ENCODE data around the gene ITGB6.

DNA sequence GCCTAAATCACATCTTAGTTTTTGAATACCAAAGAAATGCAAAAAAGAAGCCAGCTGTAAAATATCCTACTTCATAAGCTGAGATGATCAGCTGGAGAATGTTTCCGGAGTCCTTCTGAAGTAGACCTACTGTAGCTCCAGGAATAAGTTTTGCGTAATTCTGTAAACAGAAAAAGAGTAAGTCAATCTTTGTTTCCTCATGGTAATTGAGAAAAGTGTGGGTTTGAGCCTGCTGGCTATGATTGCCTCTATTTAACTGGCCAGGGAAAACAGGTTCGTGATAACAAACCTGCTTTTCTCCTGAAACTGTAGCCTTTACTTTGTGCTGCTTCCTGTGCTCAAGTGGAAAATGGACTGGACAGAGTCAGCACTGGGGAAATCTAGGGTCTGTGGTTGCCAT lies 58.2 kb downstream of the ITGB6 start:
- TF ChIP-seq RCOR1 (IDR thresholded peaks at IDR 0.05; ENCODE audit: insufficient replicate concordance, low read length) (no peak), POLR2A (IDR thresholded peaks at IDR 0.05; ENCODE audit: low read depth, low read length) (no peak), CHD1 (IDR thresholded peaks at IDR 0.05; ENCODE audit: low read depth, low read length) (no peak)
- TF ChIP-seq, protein P1, sequence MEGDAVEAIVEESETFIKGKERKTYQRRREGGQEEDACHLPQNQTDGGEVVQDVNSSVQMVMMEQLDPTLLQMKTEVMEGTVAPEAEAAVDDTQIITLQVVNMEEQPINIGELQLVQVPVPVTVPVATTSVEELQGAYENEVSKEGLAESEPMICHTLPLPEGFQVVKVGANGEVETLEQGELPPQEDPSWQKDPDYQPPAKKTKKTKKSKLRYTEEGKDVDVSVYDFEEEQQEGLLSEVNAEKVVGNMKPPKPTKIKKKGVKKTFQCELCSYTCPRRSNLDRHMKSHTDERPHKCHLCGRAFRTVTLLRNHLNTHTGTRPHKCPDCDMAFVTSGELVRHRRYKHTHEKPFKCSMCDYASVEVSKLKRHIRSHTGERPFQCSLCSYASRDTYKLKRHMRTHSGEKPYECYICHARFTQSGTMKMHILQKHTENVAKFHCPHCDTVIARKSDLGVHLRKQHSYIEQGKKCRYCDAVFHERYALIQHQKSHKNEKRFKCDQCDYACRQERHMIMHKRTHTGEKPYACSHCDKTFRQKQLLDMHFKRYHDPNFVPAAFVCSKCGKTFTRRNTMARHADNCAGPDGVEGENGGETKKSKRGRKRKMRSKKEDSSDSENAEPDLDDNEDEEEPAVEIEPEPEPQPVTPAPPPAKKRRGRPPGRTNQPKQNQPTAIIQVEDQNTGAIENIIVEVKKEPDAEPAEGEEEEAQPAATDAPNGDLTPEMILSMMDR (conservative IDR thresholded peaks at IDR 0.05; ENCODE audit: low read depth, low read length): no peak
